Panc1 (cell line): ENCODE results near the gene A2M. TPM values are rescaled to one million over a fixed set of nuclear protein-coding genes. Genes with fewer than 3 reads are reported as not detected.

Experiments
- ATAC-seq: fragments of 200-7000 bp; cut with Tn5 transposase; 2 replicates; pipeline ENCODE4 v1.9.1; 2020; ENCODE audit warnings: mild to moderate bottlenecking, moderate library complexity
- BruUV-seq: library from RNA; stranded (reverse); fragments of 400-500 nt; replicated peaks from 2 replicates; lab custom pipeline; 2021; lab: Mats Ljungman, UMichigan
- CTCF ChIA-PET: fragments of 300-600 bp; sonication (Branson Sonifier 250); formaldehyde crosslinking; loops from one replicate; lab custom pipeline; 2022; ENCODE audit warnings: antibody characterized with exemption; lab: Charles Lee
- POLR2A ChIA-PET: fragments of 300-600 bp; sonication (Branson Sonifier 250); formaldehyde crosslinking; loops from one replicate; lab custom pipeline; 2022; ENCODE audit warnings: antibody characterized with exemption; lab: Charles Lee
- DNase-seq: peaks from one replicate; pipeline ENCODE4 v3.0.0-alpha.2; 2010; ENCODE audit warnings: low read depth, low spot score
- H3K27ac ChIP-seq: 2 replicates; pipeline ENCODE4 v1.5.1; 2011; ENCODE audit warnings: mild to moderate bottlenecking, low read length, inconsistent platforms
- H3K27me3 ChIP-seq: fragments of 200-500 bp; sonication (Bioruptor generic); 2 replicates; pipeline ENCODE4 v1.6.0; 2014; ENCODE audit warnings: low read length, inconsistent platforms; ENCODE audit not compliant: control insufficient read depth, insufficient read depth
- H3K36me3 ChIP-seq: fragments of 200-500 bp; sonication (Bioruptor generic); 2 replicates; pipeline ENCODE4 v1.5.1; 2014; ENCODE audit warnings: inconsistent platforms, mild to moderate bottlenecking, low read length, moderate library complexity; ENCODE audit not compliant: control insufficient read depth, insufficient read depth
- H3K4me1 ChIP-seq: 2 replicates; pipeline ENCODE4 v1.5.1; 2011; ENCODE audit warnings: inconsistent platforms, mild to moderate bottlenecking, low read length, moderate library complexity; ENCODE audit not compliant: control insufficient read depth, insufficient read depth
- H3K4me3 ChIP-seq, 2 experiments: 2 replicates each; pipeline ENCODE4 v1.5.1; 2011 to 2012; ENCODE audit warnings: low read depth in 2 of 2, low read length in 2 of 2, mild to moderate bottlenecking in 2 of 2, inconsistent platforms in 1 of 2, moderate library complexity in 1 of 2
- H3K9me3 ChIP-seq: fragments of 200-500 bp; sonication (Bioruptor generic); 2 replicates; pipeline ENCODE4 v1.5.1; 2014; ENCODE audit warnings: low read depth, mild to moderate bottlenecking, inconsistent platforms, low read length, moderate library complexity; ENCODE audit not compliant: control insufficient read depth, insufficient read depth
- POLR2AphosphoS5 ChIP-seq: IDR thresholded peaks from 2 replicates; pipeline ENCODE4 v1.6.1; 2012; ENCODE audit warnings: mild to moderate bottlenecking, low read depth, low read length, moderate library complexity
- SIN3A ChIP-seq: IDR thresholded peaks from 2 replicates; pipeline ENCODE4 v1.6.1; 2012; ENCODE audit warnings: low read depth, mild to moderate bottlenecking, low read length, moderate library complexity, borderline replicate concordance; ENCODE audit not compliant: insufficient read depth
- TCF7L2 ChIP-seq: IDR thresholded peaks from 2 replicates; pipeline ENCODE4 v1.6.1; 2011; ENCODE audit warnings: mild to moderate bottlenecking, low read depth, low read length, inconsistent platforms
- in situ Hi-C: cut with HindIII; loops from 2 replicates; pipeline ENCODE4 v1.10.0; 2016; ENCODE audit warnings: low sequenced_read_pairs, low pct_unique_long_range_greater_than_20kb
- intact Hi-C: fragments of 100-400 bp; cut with micrococcal nuclease; formaldehyde crosslinking; loops from one replicate; pipeline ENCODE4 v1.10.0; 2022; ENCODE audit not compliant: unreplicated experiment
- total RNA-seq: library from RNA; stranded (reverse); gene quantifications from one replicate; pipeline ENCODE4 v1.2.1, GENCODE V29; 2021; ENCODE audit not compliant: unreplicated experiment
- TF ChIP-seq, protein P1 (sequence below): fragments of 450-650 bp; IDR thresholded peaks from 2 replicates; pipeline ENCODE4 v1.5.1; 2017; ENCODE audit warnings: mild to moderate bottlenecking
- TF ChIP-seq, protein P2 (sequence below), 2 experiments: IDR thresholded peaks; 2 replicates each; pipeline ENCODE4 v1.6.1; 2011 to 2012; ENCODE audit warnings: low read depth in 2 of 2, control low read depth in 1 of 2, low read length in 1 of 2, mild to moderate bottlenecking in 1 of 2, moderate library complexity in 1 of 2; ENCODE audit not compliant: insufficient read depth in 1 of 2

Gene A2M
- total RNA-seq, 1 experiment from 2014 or later = 2.1 TPM

- Histone ChIP-seq H3K27me3 (no peaks in the 10 kb centered on the region), H3K36me3 (no peaks in the 10 kb centered on the region), H3K27ac (no peak overlapping the region), H3K4me3 (no peak overlapping the region), H3K4me1 (no peaks in the 10 kb centered on the region), H3K9me3 (no peaks in the 10 kb centered on the region)
- TF ChIP-seq, protein P1, sequence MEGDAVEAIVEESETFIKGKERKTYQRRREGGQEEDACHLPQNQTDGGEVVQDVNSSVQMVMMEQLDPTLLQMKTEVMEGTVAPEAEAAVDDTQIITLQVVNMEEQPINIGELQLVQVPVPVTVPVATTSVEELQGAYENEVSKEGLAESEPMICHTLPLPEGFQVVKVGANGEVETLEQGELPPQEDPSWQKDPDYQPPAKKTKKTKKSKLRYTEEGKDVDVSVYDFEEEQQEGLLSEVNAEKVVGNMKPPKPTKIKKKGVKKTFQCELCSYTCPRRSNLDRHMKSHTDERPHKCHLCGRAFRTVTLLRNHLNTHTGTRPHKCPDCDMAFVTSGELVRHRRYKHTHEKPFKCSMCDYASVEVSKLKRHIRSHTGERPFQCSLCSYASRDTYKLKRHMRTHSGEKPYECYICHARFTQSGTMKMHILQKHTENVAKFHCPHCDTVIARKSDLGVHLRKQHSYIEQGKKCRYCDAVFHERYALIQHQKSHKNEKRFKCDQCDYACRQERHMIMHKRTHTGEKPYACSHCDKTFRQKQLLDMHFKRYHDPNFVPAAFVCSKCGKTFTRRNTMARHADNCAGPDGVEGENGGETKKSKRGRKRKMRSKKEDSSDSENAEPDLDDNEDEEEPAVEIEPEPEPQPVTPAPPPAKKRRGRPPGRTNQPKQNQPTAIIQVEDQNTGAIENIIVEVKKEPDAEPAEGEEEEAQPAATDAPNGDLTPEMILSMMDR = no peak
- TF ChIP-seq, protein P2, sequence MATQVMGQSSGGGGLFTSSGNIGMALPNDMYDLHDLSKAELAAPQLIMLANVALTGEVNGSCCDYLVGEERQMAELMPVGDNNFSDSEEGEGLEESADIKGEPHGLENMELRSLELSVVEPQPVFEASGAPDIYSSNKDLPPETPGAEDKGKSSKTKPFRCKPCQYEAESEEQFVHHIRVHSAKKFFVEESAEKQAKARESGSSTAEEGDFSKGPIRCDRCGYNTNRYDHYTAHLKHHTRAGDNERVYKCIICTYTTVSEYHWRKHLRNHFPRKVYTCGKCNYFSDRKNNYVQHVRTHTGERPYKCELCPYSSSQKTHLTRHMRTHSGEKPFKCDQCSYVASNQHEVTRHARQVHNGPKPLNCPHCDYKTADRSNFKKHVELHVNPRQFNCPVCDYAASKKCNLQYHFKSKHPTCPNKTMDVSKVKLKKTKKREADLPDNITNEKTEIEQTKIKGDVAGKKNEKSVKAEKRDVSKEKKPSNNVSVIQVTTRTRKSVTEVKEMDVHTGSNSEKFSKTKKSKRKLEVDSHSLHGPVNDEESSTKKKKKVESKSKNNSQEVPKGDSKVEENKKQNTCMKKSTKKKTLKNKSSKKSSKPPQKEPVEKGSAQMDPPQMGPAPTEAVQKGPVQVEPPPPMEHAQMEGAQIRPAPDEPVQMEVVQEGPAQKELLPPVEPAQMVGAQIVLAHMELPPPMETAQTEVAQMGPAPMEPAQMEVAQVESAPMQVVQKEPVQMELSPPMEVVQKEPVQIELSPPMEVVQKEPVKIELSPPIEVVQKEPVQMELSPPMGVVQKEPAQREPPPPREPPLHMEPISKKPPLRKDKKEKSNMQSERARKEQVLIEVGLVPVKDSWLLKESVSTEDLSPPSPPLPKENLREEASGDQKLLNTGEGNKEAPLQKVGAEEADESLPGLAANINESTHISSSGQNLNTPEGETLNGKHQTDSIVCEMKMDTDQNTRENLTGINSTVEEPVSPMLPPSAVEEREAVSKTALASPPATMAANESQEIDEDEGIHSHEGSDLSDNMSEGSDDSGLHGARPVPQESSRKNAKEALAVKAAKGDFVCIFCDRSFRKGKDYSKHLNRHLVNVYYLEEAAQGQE (IDR thresholded peaks at IDR 0.05; ENCODE audit: insufficient read depth in 1 of 2, low read depth in 2 of 2, low read length in 1 of 2) = no peak
- TF ChIP-seq TCF7L2 (no peak), SIN3A (no peak), POLR2AphosphoS5 (no peak)
- intact Hi-C loops = no loop called here
- ChIA-PET POLR2A (interaction anchor here (0.7 kb wide), 1 partner anchor 84 kb away, joined by 4 read pairs; no protein-coding TSS in a partner anchor), CTCF (interaction anchor here (0.7 kb wide), 1 partner anchor 88 kb away, joined by 3 read pairs; no protein-coding TSS in a partner anchor)
- no TSS peak for BruUV-seq
- DNase-seq (no peak), ATAC-seq (no peak)
- in situ Hi-C loops = no loop called here
Observed at GRCh38 chr12:9034095-9034494, 81.6 kb downstream of the A2M start.

GRCh38 chr12:9033265-9033887 is 82.3 kb downstream of the A2M start:
- DNase-seq (no peak), ATAC-seq (no peak)
- Histone ChIP-seq H3K4me3 (no peak overlapping the region), H3K27me3 (no peaks in the 10 kb centered on the region), H3K9me3 (no peaks in the 10 kb centered on the region), H3K4me1 (no peaks in the 10 kb centered on the region), H3K36me3 (no peaks in the 10 kb centered on the region), H3K27ac (no peak overlapping the region)
- intact Hi-C loops (no loop called here), in situ Hi-C loops (no loop called here)
- ChIA-PET CTCF (no interaction called here), POLR2A (no interaction called here)
- TF ChIP-seq POLR2AphosphoS5 = no peak
- TF ChIP-seq SIN3A = no peak
- TF ChIP-seq, protein P1 = no peak
- TF ChIP-seq, protein P2 (IDR thresholded peaks at IDR 0.05; ENCODE audit: insufficient read depth in 1 of 2, low read depth in 2 of 2, low read length in 1 of 2) = no peak
- TF ChIP-seq TCF7L2 = no peak
- BruUV-seq = no TSS peak
